K562 (cell line): ENCODE data around the gene UFC1. TPM values are rescaled to one million over a fixed set of nuclear protein-coding genes. Genes with fewer than 3 reads are reported as not detected.

Source experiments
- CREB1 ChIP-seq, 2 experiments: sonication (generic) in 1 of 2; formaldehyde crosslinking in 1 of 2; IDR thresholded peaks; 2 replicates each; pipeline versions ENCODE4 v1.6.1 to v1.8.0; 2012 to 2022; ENCODE audit warnings: inconsistent platforms in 1 of 2, mild to moderate bottlenecking in 1 of 2, missing genetic modification reagents in 1 of 2, moderate library complexity in 1 of 2
- EP300 ChIP-seq: IDR thresholded peaks from 2 replicates; pipeline ENCODE4 v1.6.1; 2012; ENCODE audit warnings: low read length, improper control_type of control experiment
- PHF8 ChIP-seq: fragments of 200-600 bp; sonication (generic); IDR thresholded peaks from 2 replicates; pipeline ENCODE4 v1.6.1; 2012; ENCODE audit warnings: mixed run types, mild to moderate bottlenecking, inconsistent platforms, low read length, moderate library complexity, borderline replicate concordance
- RBM34 ChIP-seq: fragments of 200-400 bp; formaldehyde crosslinking; IDR thresholded peaks from 2 replicates; pipeline ENCODE4 v1.6.1; 2018; ENCODE audit warnings: low read length, borderline replicate concordance; ENCODE audit not compliant: insufficient read depth
- ZBTB17 ChIP-seq: fragments of 450-650 bp; formaldehyde crosslinking; IDR thresholded peaks from 2 replicates; pipeline ENCODE4 v1.4.0; 2020; ENCODE audit warnings: mild to moderate bottlenecking
- polyA plus RNA-seq, 8 experiments: library from polyadenylated mRNA; depleted of rRNA in 4 of 8; stranded (reverse) in 5 of 8; unstranded in 3 of 8; fragments of >200 nt; fragmentation: Nextera tagmentation in 2 of 8; fragmentation: Illumina TruSeq in 1 of 8; extraction: Ambion mirVana in 2 of 8; extraction: Trizol in 1 of 8; gene quantifications; 2 replicates each; pipeline versions ENCODE4 v1.2.1 to v1.2.3, GENCODE V29; 2011 to 2014; ENCODE audit warnings: inconsistent platforms in 1 of 8, missing spikeins in 1 of 8
- total RNA-seq, 7 experiments: library from RNA; depleted of rRNA in 6 of 7; stranded (reverse); fragments of >200 nt in 6 of 7; fragmentation: Illumina TruSeq in 2 of 7; extraction: Trizol in 2 of 7; gene quantifications; 2 replicates each; pipeline versions ENCODE4 v1.2.1 to v1.2.3, GENCODE V29; 2011 to 2021; ENCODE audit warnings: low replicate concordance in 1 of 7
- TF ChIP-seq, protein P1 (sequence below), 2 experiments: IDR thresholded peaks; 2 replicates each; pipeline ENCODE4 v1.6.1; 2012; ENCODE audit warnings: improper control_type of control experiment in 2 of 2, low read depth in 2 of 2, low read length in 2 of 2, borderline replicate concordance in 1 of 2
- TF ChIP-seq, protein P2 (sequence below), 2 experiments: fragments of 450-650 bp; IDR thresholded peaks; 2 replicates each; pipeline ENCODE4 v1.6.1; 2016
- TF ChIP-seq, protein P3 (sequence below): sonication (generic); formaldehyde crosslinking; IDR thresholded peaks from 2 replicates; pipeline ENCODE4 v1.5.0; 2020; ENCODE audit warnings: missing genetic modification reagents
- TF ChIP-seq, protein P4 (sequence below): fragments of 450-650 bp; formaldehyde crosslinking; IDR thresholded peaks from 2 replicates; pipeline ENCODE4 v1.4.0; 2022; ENCODE audit warnings: missing genetic modification characterization
- TF ChIP-seq, protein P5 (sequence below): sonication (generic); formaldehyde crosslinking; IDR thresholded peaks from 2 replicates; pipeline ENCODE4 v1.8.0; 2023; ENCODE audit warnings: missing genetic modification reagents, mild to moderate bottlenecking, borderline replicate concordance

UFC1 gene
- total and polyA plus RNA-seq, 9 of the 15 experiments (the other 6 are each of a cell fraction or from before 2014, with no cell fraction given) = 92.8 to 220 (median 161) TPM

DNA sequence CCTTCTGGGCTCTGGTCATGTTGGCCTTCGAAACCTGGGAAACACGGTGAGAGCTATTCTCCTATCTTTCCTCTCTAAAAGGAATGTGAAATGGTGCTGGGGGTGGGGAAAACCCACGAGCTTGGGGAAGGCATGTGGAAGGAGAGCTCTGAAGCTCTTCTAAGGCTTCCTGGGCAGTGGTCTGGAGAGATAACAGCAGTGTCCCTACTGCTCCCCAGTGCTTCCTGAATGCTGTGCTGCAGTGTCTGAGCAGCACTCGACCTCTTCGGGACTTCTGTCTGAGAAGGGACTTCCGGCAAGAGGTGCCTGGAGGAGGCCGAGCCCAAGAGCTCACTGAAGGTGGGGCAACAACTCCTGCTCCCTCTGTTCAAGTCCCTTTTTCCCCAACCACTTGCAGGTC lies 8.3 kb downstream of the UFC1 start (continued):
- TF ChIP-seq RBM34 (no peak), EP300 (peak; percentile 42; the same call in 1 of the 2 replicates), CREB1 (IDR thresholded peaks at IDR 0.05) (no peak), CREB1 (CRISPR knock-in tag; IDR thresholded peaks at IDR 0.05) (no peak), ZBTB17 (CRISPR knock-in tag) (no peak), PHF8 (no peak)
- TF ChIP-seq, protein P1, sequence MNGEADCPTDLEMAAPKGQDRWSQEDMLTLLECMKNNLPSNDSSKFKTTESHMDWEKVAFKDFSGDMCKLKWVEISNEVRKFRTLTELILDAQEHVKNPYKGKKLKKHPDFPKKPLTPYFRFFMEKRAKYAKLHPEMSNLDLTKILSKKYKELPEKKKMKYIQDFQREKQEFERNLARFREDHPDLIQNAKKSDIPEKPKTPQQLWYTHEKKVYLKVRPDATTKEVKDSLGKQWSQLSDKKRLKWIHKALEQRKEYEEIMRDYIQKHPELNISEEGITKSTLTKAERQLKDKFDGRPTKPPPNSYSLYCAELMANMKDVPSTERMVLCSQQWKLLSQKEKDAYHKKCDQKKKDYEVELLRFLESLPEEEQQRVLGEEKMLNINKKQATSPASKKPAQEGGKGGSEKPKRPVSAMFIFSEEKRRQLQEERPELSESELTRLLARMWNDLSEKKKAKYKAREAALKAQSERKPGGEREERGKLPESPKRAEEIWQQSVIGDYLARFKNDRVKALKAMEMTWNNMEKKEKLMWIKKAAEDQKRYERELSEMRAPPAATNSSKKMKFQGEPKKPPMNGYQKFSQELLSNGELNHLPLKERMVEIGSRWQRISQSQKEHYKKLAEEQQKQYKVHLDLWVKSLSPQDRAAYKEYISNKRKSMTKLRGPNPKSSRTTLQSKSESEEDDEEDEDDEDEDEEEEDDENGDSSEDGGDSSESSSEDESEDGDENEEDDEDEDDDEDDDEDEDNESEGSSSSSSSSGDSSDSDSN (IDR thresholded peaks at IDR 0.05; ENCODE audit: borderline replicate concordance in 1 of 2, low read depth in 2 of 2, low read length in 2 of 2) = peak in 1 of 2 experiments; percentile 82; a peak in 2 of 4 replicates
- TF ChIP-seq, protein P2, sequence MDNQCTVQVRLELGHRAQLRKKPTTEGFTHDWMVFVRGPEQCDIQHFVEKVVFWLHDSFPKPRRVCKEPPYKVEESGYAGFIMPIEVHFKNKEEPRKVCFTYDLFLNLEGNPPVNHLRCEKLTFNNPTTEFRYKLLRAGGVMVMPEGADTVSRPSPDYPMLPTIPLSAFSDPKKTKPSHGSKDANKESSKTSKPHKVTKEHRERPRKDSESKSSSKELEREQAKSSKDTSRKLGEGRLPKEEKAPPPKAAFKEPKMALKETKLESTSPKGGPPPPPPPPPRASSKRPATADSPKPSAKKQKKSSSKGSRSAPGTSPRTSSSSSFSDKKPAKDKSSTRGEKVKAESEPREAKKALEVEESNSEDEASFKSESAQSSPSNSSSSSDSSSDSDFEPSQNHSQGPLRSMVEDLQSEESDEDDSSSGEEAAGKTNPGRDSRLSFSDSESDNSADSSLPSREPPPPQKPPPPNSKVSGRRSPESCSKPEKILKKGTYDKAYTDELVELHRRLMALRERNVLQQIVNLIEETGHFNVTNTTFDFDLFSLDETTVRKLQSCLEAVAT (IDR thresholded peaks at IDR 0.05) = no peak
- TF ChIP-seq, protein P3, sequence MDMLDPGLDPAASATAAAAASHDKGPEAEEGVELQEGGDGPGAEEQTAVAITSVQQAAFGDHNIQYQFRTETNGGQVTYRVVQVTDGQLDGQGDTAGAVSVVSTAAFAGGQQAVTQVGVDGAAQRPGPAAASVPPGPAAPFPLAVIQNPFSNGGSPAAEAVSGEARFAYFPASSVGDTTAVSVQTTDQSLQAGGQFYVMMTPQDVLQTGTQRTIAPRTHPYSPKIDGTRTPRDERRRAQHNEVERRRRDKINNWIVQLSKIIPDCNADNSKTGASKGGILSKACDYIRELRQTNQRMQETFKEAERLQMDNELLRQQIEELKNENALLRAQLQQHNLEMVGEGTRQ = no peak
- TF ChIP-seq, protein P4, sequence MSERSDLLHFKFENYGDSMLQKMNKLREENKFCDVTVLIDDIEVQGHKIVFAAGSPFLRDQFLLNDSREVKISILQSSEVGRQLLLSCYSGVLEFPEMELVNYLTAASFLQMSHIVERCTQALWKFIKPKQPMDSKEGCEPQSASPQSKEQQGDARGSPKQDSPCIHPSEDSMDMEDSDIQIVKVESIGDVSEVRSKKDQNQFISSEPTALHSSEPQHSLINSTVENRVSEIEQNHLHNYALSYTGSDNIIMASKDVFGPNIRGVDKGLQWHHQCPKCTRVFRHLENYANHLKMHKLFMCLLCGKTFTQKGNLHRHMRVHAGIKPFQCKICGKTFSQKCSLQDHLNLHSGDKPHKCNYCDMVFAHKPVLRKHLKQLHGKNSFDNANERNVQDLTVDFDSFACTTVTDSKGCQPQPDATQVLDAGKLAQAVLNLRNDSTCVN (CRISPR knock-in tag) = no peak
- TF ChIP-seq, protein P5, sequence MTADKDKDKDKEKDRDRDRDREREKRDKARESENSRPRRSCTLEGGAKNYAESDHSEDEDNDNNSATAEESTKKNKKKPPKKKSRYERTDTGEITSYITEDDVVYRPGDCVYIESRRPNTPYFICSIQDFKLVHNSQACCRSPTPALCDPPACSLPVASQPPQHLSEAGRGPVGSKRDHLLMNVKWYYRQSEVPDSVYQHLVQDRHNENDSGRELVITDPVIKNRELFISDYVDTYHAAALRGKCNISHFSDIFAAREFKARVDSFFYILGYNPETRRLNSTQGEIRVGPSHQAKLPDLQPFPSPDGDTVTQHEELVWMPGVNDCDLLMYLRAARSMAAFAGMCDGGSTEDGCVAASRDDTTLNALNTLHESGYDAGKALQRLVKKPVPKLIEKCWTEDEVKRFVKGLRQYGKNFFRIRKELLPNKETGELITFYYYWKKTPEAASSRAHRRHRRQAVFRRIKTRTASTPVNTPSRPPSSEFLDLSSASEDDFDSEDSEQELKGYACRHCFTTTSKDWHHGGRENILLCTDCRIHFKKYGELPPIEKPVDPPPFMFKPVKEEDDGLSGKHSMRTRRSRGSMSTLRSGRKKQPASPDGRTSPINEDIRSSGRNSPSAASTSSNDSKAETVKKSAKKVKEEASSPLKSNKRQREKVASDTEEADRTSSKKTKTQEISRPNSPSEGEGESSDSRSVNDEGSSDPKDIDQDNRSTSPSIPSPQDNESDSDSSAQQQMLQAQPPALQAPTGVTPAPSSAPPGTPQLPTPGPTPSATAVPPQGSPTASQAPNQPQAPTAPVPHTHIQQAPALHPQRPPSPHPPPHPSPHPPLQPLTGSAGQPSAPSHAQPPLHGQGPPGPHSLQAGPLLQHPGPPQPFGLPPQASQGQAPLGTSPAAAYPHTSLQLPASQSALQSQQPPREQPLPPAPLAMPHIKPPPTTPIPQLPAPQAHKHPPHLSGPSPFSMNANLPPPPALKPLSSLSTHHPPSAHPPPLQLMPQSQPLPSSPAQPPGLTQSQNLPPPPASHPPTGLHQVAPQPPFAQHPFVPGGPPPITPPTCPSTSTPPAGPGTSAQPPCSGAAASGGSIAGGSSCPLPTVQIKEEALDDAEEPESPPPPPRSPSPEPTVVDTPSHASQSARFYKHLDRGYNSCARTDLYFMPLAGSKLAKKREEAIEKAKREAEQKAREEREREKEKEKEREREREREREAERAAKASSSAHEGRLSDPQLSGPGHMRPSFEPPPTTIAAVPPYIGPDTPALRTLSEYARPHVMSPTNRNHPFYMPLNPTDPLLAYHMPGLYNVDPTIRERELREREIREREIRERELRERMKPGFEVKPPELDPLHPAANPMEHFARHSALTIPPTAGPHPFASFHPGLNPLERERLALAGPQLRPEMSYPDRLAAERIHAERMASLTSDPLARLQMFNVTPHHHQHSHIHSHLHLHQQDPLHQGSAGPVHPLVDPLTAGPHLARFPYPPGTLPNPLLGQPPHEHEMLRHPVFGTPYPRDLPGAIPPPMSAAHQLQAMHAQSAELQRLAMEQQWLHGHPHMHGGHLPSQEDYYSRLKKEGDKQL (CRISPR knock-in tag) = no peak
- TF ChIP-seq, all 486 proteins: peak for 44
